ENCODE measurements around the gene PI4K2B.
"Not testable (repeated sequence)": the region's sequence is repeated elsewhere in the genome, so short reads cannot be mapped to it uniquely, and the experiment has no call there.

Gene PI4K2B

GRCh38 chr4:25306518-25307057 lies 72.8 kb downstream of the PI4K2B start:
- no peak for DNase-seq (ENCODE audit: low read depth)

GRCh38 chr4:25307596-25307995 lies 73.8 kb downstream of the PI4K2B start:
- DNase-seq (ENCODE audit: low read depth), result no peak

DNA sequence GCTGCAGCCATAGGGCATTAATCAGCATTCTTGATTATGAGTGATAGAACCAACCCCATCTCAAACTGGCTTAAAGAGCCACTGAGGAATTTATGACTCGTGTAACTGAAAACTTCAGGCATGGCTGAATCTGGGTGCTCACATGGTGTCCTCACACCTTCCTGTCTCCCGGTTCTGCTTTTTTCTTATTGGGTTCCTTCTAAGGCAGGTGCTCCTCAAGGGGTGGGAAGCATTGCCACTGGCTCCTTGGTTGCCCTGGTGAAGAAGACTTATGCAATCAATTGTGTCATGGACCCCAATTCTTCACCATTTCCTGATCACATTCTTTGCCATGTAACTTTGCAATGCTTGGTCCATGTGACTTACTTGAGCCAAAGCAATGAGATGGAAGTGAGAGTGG lies 74.5 kb downstream of the PI4K2B start:
- DNase-seq (ENCODE audit: low read depth), result no peak

DNA sequence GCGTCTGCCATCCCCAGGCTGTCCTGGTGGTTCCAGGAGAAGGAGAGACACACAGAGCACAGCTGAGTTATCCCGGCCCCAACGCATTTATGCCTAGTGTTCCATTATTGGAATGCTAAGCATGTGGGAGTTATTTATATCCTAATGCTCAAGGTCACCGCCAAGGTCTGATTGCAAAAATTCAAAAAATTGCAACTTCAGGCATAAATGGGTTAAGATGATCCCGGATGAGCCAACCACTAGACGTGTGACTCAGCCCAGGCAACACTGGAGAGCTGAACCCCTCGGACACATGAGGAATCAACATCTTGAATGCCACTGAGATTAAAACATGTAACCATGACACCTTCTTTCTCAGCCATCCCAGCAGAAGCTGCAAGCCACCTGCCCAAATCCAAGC lies 74.9 kb downstream of the PI4K2B start:
- no peak for DNase-seq (ENCODE audit: low read depth)

GRCh38 chr4:25310066-25310802 lies 76.4 kb downstream of the PI4K2B start:
- no peak for DNase-seq (ENCODE audit: low read depth)

- no peak for DNase-seq (ENCODE audit: low read depth)
Measured at GRCh38 chr4:25310803-25311166, 77.0 kb downstream of the PI4K2B start.

- peak; percentile 60 for DNase-seq (ENCODE audit: low read depth)
Measured at GRCh38 chr4:25312496-25313200, 78.8 kb downstream of the PI4K2B start, which contains the start of gene ZCCHC4. TSS of gene ZCCHC4 (plus strand) at chr4:25312774. CDS start at chr4:25312810, 36 bp downstream.

DNA sequence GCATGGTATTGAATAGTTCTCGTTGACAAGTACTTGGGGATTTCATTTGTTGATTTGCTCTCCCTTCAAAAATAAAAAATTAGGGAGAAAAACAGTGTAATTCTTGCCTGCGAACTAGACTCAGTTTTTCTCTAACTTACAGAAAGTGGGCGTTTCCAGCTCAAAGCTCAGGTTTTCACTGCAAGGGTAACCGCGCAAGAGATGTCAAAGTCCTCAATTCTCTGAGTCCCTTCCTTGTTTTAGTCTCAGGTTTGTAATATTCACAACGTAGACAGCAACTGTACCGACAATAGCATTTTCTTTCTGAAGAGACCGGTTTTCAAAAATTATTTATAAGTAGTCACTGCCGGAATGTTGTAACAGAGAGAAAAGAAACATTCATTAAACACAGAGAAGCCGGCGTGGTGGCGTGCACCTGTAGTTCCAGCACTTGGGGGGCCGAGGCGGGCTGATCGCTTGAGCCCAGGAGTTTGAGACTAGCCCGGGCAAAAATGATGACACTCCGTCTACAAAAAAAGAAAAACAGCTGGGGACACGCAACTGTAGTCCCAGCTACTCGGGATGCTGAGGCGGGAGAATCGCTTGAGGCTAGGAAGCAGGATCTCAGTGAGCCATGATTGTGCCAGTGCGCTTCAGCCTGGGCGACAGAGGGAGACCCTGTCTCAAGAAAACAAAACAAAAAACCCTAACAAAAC lies 79.5 kb downstream of the PI4K2B start:
- no peak for DNase-seq (ENCODE audit: low read depth)

DNA sequence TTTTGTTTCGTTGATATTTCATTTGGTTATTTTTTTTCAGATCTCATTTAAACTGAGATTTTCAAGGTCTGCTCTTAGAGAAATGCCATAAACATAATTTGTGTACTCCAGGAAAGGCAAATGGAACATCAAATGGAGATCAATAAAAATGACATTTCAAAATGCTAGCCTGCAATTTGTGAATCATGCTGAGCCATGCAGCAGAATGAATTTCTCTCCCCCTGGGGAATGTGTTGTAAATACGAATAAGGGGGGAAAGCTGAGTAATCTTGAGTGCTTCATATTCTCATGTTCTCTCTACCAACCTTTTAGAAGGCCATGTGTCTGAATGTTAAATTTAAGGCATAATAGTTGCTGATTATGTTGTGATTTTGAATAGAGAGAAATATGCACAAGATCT lies 86.5 kb downstream of the PI4K2B start:
- peak; percentile 22 for DNase-seq (ENCODE audit: low read depth)

- DNase-seq (ENCODE audit: low read depth), result peak; percentile 75
Measured at GRCh38 chr4:25320773-25321172, 86.9 kb downstream of the PI4K2B start.

DNA sequence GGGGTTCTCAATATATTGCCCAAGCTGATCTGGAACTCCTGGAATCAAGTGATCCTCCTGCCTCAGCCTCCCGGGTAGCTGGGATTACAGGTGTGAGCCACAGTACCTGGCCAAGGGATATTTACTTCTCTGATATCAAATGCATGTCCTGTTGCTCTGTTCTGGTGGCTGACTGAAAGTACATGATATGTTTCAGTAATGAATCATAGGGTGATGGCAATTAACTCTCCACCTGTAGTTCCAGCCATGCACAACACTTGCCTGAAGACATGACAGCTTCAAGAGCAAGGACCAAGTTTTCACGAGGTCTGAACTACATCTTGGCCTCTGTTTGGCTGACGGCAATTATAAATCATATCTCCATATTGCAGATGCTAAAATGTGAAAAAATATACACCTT lies 87.9 kb downstream of the PI4K2B start:
- no peak for DNase-seq (ENCODE audit: low read depth)

GRCh38 chr4:25328463-25328862 lies 94.6 kb downstream of the PI4K2B start:
- DNase-seq (ENCODE audit: low read depth), result not testable (repeated sequence)

Data from non-pigmented ciliary epithelial cell (primary cell).